ENCODE measurements around the gene TRAPPC6A. TPM values are rescaled to one million over a fixed set of nuclear protein-coding genes. Genes with fewer than 3 reads are reported as not detected.

Gene TRAPPC6A
- total RNA-seq, 1 donor from 2014 or later: 28.7 TPM

DNA sequence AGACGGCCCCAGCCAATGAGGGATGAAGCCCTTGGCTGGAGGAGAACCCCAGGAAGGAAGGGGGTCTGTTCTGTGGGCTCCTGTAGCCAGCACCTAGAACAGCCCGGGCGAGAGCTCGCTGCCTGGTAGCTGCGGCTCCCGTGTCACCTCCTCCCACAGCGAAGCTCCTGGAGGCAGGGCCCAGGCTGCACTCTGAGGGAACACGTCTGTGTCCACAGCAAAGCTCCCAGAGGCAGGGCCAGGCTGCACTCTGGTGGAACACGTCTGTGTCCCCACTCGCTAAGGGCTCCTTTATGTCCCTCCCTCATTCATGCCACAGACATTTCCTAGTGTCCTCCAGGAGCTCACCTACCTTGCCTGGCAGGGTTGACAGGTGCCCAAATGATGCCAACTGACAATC lies 8.4 kb downstream of the TRAPPC6A start:
- Histone ChIP-seq H3K9me3 (no peaks in the 10 kb centered on the region), H3K4me1 (peaks cover 32% of the 10 kb centered on the region)
- intact Hi-C loops (cut with DNase I): no loop called here

DNA sequence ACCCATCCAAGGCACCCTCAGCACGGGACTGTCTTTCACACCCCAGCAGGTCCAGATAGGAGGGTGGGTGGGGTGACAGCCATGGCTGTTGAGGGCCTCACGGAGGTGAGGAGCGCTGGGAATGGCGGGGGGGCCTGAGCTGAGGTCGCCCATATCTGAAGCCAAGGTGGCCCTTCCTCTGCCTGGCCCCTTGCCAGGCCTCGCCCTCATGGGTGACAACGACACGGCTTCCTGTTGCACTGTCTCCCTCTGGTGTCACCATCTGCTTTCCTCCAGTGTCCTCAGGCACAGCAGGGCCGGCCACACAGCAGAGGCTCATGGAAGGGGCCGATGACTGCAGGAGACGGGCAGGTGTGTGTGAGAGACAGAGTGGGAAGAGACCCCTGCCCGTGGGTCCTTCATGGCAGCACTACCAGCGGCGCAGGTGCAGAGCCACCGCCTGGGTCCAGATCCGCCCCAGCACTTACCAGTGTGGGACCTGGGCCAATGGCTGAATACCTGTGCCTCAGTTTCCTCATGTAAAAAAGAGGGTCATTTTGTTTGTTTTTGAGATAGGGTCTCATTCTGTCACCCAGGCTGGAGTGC lies 9.2 kb downstream of the TRAPPC6A start:
- H3K27ac ChIP-seq: no peak overlapping the region
- peaks cover 40% of the 10 kb centered on the region for H3K4me1 ChIP-seq
- H3K27me3 ChIP-seq: no peaks in the 10 kb centered on the region
- intact Hi-C loops (cut with DNase I): no loop called here
- no peaks in the 10 kb centered on the region for H3K9me3 ChIP-seq
- no peaks in the 10 kb centered on the region for H3K36me3 ChIP-seq
- no peak overlapping the region for H3K4me3 ChIP-seq
- no peak for DNase-seq (ENCODE audit: extremely low spot score in 2 of 2)
- TF ChIP-seq, protein P1, sequence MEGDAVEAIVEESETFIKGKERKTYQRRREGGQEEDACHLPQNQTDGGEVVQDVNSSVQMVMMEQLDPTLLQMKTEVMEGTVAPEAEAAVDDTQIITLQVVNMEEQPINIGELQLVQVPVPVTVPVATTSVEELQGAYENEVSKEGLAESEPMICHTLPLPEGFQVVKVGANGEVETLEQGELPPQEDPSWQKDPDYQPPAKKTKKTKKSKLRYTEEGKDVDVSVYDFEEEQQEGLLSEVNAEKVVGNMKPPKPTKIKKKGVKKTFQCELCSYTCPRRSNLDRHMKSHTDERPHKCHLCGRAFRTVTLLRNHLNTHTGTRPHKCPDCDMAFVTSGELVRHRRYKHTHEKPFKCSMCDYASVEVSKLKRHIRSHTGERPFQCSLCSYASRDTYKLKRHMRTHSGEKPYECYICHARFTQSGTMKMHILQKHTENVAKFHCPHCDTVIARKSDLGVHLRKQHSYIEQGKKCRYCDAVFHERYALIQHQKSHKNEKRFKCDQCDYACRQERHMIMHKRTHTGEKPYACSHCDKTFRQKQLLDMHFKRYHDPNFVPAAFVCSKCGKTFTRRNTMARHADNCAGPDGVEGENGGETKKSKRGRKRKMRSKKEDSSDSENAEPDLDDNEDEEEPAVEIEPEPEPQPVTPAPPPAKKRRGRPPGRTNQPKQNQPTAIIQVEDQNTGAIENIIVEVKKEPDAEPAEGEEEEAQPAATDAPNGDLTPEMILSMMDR (IDR thresholded peaks at IDR 0.05): no peak
- TF ChIP-seq POLR2AphosphoS5 (IDR thresholded peaks at IDR 0.05; ENCODE audit: insufficient read depth in 1 of 2, low read depth in 1 of 2): no peak
- no peak for TF ChIP-seq POLR2A (IDR thresholded peaks at IDR 0.05)

More for the DNA sequence above, 8.4 kb downstream of the TRAPPC6A start:
- no peak overlapping the region for H3K4me3 ChIP-seq
- TF ChIP-seq POLR2AphosphoS5 (IDR thresholded peaks at IDR 0.05; ENCODE audit: insufficient read depth in 1 of 2, low read depth in 1 of 2) (no peak), POLR2A (IDR thresholded peaks at IDR 0.05) (no peak)
- TF ChIP-seq, protein P1 (IDR thresholded peaks at IDR 0.05): no peak
- no peak overlapping the region for H3K27ac ChIP-seq
- DNase-seq (ENCODE audit: extremely low spot score in 2 of 2): no peak
- H3K27me3 ChIP-seq: no peaks in the 10 kb centered on the region
- H3K36me3 ChIP-seq: no peaks in the 10 kb centered on the region

DNA sequence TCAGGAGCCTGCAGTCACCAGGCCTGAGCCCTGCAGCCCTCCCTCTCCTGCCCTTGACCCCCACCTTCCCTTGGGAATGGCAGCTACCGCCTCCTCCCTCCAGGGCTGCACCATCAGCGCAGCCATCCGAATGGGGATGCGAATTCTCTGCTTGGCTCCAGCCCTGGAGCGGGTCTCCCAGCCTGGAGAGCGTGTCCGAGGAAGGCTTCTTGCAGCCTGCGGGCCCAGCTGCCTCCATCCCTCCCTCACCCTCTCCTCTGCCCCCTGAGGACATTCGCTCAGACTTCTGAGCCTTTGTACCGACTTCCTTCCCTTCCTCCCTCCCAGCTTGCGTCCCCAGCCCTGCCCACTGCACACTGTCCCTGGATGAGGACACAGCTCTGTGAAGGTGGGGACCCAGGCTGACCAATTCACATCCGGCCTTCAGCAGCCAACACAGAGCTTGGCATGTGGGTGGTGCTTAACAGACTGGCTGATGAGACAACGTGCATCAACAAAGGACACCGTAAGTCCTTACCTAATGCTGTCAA lies 11.2 kb downstream of the TRAPPC6A start:
- intact Hi-C loops (cut with DNase I): no loop called here
- TF ChIP-seq POLR2AphosphoS5 (IDR thresholded peaks at IDR 0.05; ENCODE audit: insufficient read depth in 1 of 2, low read depth in 1 of 2) (no peak), POLR2A (IDR thresholded peaks at IDR 0.05) (no peak)
- TF ChIP-seq, protein P1 (IDR thresholded peaks at IDR 0.05): no peak
- H3K36me3 ChIP-seq: no peaks in the 10 kb centered on the region
- H3K4me1 ChIP-seq: peaks cover 51% of the 10 kb centered on the region
- no peaks in the 10 kb centered on the region for H3K27me3 ChIP-seq
- no peak overlapping the region for H3K4me3 ChIP-seq
- no peak overlapping the region for H3K27ac ChIP-seq
- no peak for DNase-seq (ENCODE audit: extremely low spot score in 2 of 2)
- no peaks in the 10 kb centered on the region for H3K9me3 ChIP-seq

- no peaks in the 10 kb centered on the region for H3K9me3 ChIP-seq
- H3K27me3 ChIP-seq: no peaks in the 10 kb centered on the region
- H3K27ac ChIP-seq: no peak overlapping the region
- intact Hi-C loops (cut with DNase I): no loop called here
- peaks cover 58% of the 10 kb centered on the region for H3K4me1 ChIP-seq
- no peaks in the 10 kb centered on the region for H3K36me3 ChIP-seq
- H3K4me3 ChIP-seq: no peak overlapping the region
- TF ChIP-seq, protein P1 (IDR thresholded peaks at IDR 0.05): no peak
- no peak for TF ChIP-seq POLR2AphosphoS5 (IDR thresholded peaks at IDR 0.05; ENCODE audit: insufficient read depth in 1 of 2, low read depth in 1 of 2)
- TF ChIP-seq POLR2A (IDR thresholded peaks at IDR 0.05): no peak
- DNase-seq (ENCODE audit: extremely low spot score in 2 of 2): no peak
These were observed 13.3 kb downstream of the TRAPPC6A start for GRCh38 chr19:45164577-45165335.

All from vagina (tissue), 2 donors.